Subcutaneous adipose tissue (tissue), 4 donors: ENCODE data around the gene CNTF. TPM values are rescaled to one million over a fixed set of nuclear protein-coding genes. Genes with fewer than 3 reads are reported as not detected.

ENCODE experiments used
- CTCF ChIP-seq: fragments of 450-650 bp; IDR thresholded peaks from one replicate; pipeline ENCODE4 v1.5.1; 2016; ENCODE audit warnings: low read depth, mild to moderate bottlenecking, control low read depth, antibody characterized with exemption, moderate library complexity
- total RNA-seq, 4 donors: library from RNA; depleted of rRNA; stranded (reverse); fragments of >200 nt; gene quantifications; one replicate each; pipeline ENCODE4 v1.1.0, GENCODE V29; 2016

Gene CNTF
- total RNA-seq, 4 donors from 2014 or later, result 0.88 to 1.6 (median 1.2) TPM

DNA sequence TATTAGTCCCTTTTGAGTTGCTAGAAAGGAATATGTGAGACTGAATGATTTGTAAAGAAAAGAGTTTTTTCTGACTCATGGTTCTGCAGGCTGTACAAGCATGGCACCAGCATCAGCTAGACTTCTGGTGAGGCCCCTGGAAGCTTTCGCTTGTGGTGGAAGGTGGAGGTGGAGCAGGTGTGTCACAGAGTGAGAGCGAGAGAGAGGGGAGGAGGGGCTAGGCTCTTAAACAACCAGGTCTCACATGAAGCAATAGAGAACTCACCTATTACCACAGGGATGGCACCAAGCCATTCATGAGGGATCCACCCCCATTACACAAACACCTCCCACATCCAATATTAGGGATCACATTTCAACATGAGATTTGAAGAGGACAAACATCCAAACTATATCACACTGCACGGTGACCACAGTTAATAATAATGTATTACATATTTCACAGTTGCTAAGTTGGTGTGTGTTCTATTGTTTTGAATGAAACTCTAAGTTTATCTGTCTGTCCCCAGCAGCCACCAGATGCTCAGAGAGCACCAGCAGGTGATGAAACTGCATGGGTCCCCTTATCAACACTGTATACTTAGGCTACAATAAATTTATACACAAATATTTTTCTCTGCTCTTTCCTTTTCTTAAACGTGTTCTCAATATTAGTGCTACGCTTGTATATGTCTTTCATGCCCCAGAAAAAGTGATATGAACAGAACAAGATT is 29.5 kb upstream of the CNTF start:
- no peak for TF ChIP-seq CTCF

DNA sequence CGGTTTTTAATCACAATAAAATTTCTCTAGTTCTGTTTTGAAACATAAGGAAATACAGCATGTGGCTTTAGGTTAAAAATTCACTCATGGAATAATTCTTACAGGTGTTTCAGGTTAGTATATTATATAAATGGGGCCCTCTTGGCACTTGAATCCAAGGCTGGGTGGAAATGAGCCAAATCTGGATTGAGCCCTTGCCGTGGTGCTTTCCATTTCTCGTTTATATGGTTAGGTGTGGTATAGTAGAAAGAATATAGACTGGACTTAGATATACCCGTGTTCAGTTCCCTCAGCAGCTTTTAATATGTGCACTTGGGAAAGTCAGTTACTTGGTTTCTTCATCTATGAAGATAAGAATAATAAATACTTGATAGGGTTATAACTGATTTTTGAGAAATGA is 27.6 kb upstream of the CNTF start:
- no peak for TF ChIP-seq CTCF

DNA sequence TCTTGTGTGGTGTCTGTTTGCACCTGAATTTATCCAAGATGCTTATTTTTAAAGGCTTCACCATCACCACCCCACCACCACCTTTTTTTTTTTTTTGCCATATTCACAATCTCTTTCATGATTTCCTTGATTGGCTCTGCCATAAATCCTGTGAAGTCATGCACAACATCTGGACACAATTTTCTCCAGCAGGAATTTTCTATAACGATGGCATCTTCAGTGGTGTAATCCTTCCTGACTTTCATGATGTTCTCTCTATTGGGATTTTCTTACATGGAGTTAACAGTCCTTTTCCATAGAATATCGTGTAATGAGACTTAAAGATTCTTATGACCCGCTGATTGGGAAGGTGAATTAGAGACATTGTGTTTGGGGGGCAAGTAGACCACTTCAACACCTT is 25.8 kb upstream of the CNTF start:
- no peak for TF ChIP-seq CTCF

DNA sequence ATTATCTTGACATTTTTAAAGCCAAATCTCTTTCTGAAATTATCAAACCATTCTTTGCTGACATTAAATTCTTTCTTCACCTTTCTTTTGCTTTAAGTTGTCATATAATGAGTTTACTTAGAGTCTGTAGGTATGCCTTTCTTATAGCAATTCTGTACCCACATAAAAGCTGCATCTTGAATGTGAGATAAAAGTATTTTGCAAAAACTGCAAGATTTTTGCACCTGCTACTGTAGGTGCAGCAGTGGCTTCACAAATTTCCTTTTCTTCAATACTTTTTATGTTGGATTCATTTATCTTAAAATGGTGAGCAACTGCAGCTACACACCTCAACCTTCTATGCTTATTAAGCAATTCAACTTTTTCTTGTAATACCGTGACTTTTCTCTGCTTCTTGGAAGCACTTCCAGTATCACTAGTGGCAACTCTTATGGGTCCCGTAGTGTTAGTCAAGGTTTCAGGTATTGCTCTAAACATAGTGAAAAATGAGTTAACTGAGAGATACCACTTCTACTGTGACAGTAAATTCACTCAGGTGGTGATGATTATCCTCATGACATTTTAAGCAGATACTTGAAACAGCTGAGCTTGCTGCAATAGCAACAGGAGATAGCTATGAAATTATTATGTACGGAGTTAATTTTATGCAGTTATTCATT is 24.9 kb upstream of the CNTF start:
- TF ChIP-seq CTCF, result no peak

DNA sequence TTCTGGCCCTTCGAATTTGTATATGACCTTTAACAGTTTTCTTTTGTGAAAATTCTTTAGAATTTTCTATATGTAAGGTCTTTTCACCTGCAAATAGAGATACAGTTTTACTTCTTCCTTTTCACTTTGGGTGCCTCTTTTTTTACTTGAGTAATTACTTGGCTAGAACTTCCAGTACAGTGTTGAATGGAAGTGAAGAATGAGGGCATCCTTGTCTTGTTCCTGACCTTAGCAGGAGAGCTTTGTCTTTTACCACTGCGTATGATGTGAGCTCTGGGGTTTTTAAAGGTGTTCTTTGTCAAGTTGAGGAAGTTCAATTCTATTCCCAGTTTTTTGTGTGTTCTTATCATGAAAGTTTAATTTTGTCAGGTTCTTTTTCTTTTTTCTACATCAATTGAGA is 22.0 kb upstream of the CNTF start:
- TF ChIP-seq CTCF, result no peak

DNA sequence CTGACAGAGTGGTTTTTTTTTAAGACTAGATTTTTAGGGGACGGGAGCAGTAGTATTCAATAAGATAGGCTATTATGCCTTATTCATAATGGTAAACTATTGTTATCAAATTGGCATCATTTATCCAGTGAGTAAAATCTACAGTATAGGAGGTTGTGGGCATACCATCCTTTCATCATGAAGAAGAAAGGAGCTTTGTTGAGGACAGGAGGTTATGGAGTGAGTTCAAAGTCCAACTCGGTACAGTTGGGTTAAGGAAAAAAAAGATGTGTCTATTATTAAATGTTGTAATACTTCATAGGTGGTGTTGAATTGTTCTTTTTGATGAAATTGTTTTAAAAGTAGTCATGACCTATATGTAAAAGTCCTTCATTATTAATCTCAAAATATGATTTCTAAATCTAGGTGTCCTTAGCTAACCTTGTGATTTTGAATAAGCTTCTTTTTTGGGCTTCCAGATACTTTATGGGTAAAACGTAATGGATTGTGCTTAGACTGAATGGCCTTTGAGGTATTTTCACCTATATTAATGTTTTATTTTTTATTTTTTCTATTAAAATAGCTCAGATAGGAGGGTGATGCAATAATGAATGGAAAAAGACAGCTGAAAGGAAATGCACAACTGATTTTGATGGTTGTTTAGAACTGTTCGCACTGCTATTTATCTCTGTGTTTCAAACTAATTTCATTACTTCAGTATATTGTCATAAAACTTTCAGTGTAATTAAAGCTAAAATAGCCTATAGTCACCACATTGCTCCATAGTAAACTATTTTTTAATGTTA is 15.3 kb upstream of the CNTF start:
- no peak for TF ChIP-seq CTCF

DNA sequence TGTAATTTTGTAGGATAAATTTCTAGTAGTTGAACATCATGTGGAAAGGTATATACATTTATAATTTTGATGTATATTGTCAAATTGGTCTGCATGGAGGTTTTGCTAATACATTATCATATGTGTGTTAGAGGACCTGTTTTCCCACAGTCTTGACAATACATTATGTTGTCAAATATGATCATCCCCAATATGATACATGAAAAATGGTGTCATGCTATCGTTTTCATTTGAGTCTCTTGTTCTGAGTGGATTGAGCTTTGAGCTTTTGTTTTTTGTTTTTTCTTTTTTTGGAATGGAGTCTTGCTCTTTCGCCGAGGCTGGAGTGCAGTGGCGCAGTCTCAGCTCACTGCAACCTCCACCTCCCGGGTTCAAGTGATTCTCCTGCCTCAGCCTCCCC is 14.1 kb upstream of the CNTF start:
- TF ChIP-seq CTCF, result no peak
